Lower leg skin (tissue), 3 donors: ENCODE measurements around the gene PIK3CA.

Experiments used
- CTCF ChIP-seq, 3 donors: fragments of 450-650 bp; IDR thresholded peaks; one replicate each; pipeline ENCODE4 v1.5.1; 2016; ENCODE audit warnings: antibody characterized with exemption in 3 of 3, mild to moderate bottlenecking in 3 of 3, moderate library complexity in 2 of 3
- POLR2A ChIP-seq, 2 donors: fragments of 450-650 bp; IDR thresholded peaks; one replicate each; pipeline ENCODE4 v1.6.1; 2016 to 2017; ENCODE audit warnings: antibody characterized with exemption in 2 of 2, mild to moderate bottlenecking in 1 of 2, moderate library complexity in 1 of 2

- TF ChIP-seq CTCF (IDR thresholded peaks at IDR 0.05) (no peak), POLR2A (IDR thresholded peaks at IDR 0.05) (no peak)
Observed at GRCh38 chr3:179289295-179289694, 141.1 kb downstream of the PIK3CA start.
